NCI-H1048 (cell line): ENCODE data around the gene TNP1.

Experiments
- DNase-seq: peaks from one replicate; lab custom pipeline; 2025; lab: John Stamatoyannopoulos, UW

Gene TNP1

GRCh38 chr2:216859944-216860343 lies at the start of gene TNP1:
Gene TNP1 (minus strand): TSS chr2:216860064. CDS start chr2:216860034, 30 bp downstream.
- no peak for DNase-seq

GRCh38 chr2:216908300-216908699 lies 48.4 kb upstream of the TNP1 start:
- no peak for DNase-seq

- DNase-seq, result no peak
Measured at GRCh38 chr2:216905649-216906329, 45.9 kb upstream of the TNP1 start.

- no peak for DNase-seq
Measured at GRCh38 chr2:216904974-216905373, 45.1 kb upstream of the TNP1 start.

- no peak for DNase-seq
Measured at GRCh38 chr2:216904554-216904953, 44.7 kb upstream of the TNP1 start.

GRCh38 chr2:216903470-216903869 lies 43.6 kb upstream of the TNP1 start:
- DNase-seq, result no peak

- no peak for DNase-seq
Measured at GRCh38 chr2:216901273-216901672, 41.4 kb upstream of the TNP1 start.

- DNase-seq, result no peak
Measured at GRCh38 chr2:216900406-216900805, 40.5 kb upstream of the TNP1 start.

GRCh38 chr2:216897561-216898203 lies 37.8 kb upstream of the TNP1 start:
- DNase-seq, result no peak

- no peak for DNase-seq
Measured at GRCh38 chr2:216890138-216890537, 30.3 kb upstream of the TNP1 start.

- DNase-seq, result no peak
Measured at GRCh38 chr2:216888887-216889622, 29.2 kb upstream of the TNP1 start.

GRCh38 chr2:216888081-216888480 lies 28.2 kb upstream of the TNP1 start:
- no peak for DNase-seq

GRCh38 chr2:216887138-216887537 lies 27.3 kb upstream of the TNP1 start:
- no peak for DNase-seq

GRCh38 chr2:216885117-216885553 lies 25.3 kb upstream of the TNP1 start:
- no peak for DNase-seq

GRCh38 chr2:216884347-216884746 lies 24.5 kb upstream of the TNP1 start:
- DNase-seq, result no peak

GRCh38 chr2:216882876-216883275 lies 23.0 kb upstream of the TNP1 start:
- no peak for DNase-seq

- DNase-seq, result no peak
Measured at GRCh38 chr2:216881411-216881810, 21.5 kb upstream of the TNP1 start.

GRCh38 chr2:216880509-216881184 lies 20.8 kb upstream of the TNP1 start:
- DNase-seq, result no peak

- DNase-seq, result no peak
Measured at GRCh38 chr2:216879727-216880508, 20.1 kb upstream of the TNP1 start.

- DNase-seq, result no peak
Measured at GRCh38 chr2:216878072-216878471, 18.2 kb upstream of the TNP1 start.

- no peak for DNase-seq
Measured at GRCh38 chr2:216877085-216877484, 17.2 kb upstream of the TNP1 start.

GRCh38 chr2:216875862-216876261 lies 16.0 kb upstream of the TNP1 start:
- no peak for DNase-seq
